Right ventricle myocardium inferior (tissue), 1 donor: ENCODE measurements around the gene TP53I13. TPM values are rescaled to one million over a fixed set of nuclear protein-coding genes. Genes with fewer than 3 reads are reported as not detected.

Experiments
- ATAC-seq: fragments of 200-7000 bp; cut with Tn5 transposase; one replicate; pipeline ENCODE4 v1.9.1; 2020; ENCODE audit warnings: mild to moderate bottlenecking, moderate library complexity
- DNase-seq: peaks from one replicate; pipeline ENCODE4 v3.0.0; 2021; ENCODE audit errors: missing footprints
- intact Hi-C: fragments of 100-400 bp; cut with DNase I; formaldehyde crosslinking; loops from one replicate; pipeline ENCODE4 v1.11.0; 2022
- total RNA-seq: library from RNA; stranded (reverse); fragmentation: NEBNext Ultra II Directional; extraction: Animal tissue kit (Norgen Biotek cat#: 25700); gene quantifications from one replicate; pipeline ENCODE4 v1.2.1, GENCODE V29; 2021
- donor health status: DM: no; HTN: yes; CAD: no; lungs with severe emphysema.

TP53I13 gene
- total RNA-seq, 1 donor from 2014 or later: 38.8 TPM

DNA sequence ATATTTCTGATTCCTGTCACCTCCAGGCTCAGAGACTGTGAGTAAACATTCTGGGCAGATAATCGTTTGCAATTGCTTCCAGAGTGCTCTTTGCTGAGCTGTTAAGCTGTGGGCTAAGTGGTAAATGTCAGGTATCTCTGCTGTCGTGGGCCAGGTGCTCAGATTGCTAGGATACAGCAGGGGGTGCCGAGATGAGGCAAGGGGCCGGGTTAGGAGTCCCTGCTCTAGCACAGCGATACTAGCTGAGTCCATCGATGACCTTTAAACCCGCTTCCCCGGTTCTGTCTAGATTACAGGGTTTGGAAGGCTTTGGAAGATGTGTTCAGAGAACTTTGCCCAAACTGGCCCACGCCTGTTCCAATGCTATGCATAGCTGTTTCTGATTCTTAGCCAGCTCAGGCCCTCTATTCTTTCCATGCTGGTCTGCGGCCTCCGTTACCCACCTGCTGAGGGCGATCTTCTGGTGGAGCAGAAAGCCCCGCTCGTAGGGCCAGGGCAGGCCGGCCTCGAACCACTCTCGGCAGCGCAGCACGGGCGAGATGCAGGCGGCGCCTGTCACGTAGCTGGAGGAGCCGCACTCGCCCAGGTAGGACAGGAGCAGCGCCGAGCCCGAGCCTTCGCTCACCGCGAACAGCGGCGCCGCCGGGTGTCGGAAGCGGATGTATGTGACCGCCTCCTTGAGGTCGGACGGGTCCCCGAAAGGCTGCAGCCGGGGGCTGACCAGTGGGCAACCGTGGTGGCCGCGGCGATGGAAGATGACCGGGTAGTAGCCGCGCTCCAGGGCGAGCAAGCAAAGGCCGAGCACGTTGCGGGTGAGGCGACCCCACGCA lies 2.6 kb upstream of the TP53I13 start:
- ATAC-seq: no peak
- intact Hi-C loops: loop anchor here (10.0 kb wide), 1 partner anchor 271 kb away; the partner anchor contains the start of gene NUFIP2
- no peak for DNase-seq

- intact Hi-C loops: loop anchor here (10.0 kb wide), 1 partner anchor 272 kb away; the partner anchor contains the start of gene NUFIP2
- ATAC-seq: peak; percentile 58
- DNase-seq: peak; percentile 89
These were observed 1.8 kb upstream of the TP53I13 start, which contains the start of gene ABHD15 for GRCh38 chr17:29566473-29567303. ABHD15 (minus strand) TSS chr17:29567037; CDS start chr17:29566966, 71 bp downstream.

- DNase-seq (no peak), ATAC-seq (no peak)
- intact Hi-C loops: loop anchor here (10.0 kb wide), 1 partner anchor 272 kb away; the partner anchor contains the start of gene NUFIP2
These were observed 1.3 kb upstream of the TP53I13 start for GRCh38 chr17:29567304-29567553.

GRCh38 chr17:29567554-29568330 lies 759 bp upstream of the TP53I13 start:
- intact Hi-C loops: loop anchor here (10.0 kb wide), 1 partner anchor 273 kb away; the partner anchor contains the start of gene NUFIP2
- peak; percentile 48 for ATAC-seq
- DNase-seq: peak; percentile 88

GRCh38 chr17:29569245-29569950 lies 897 bp downstream of the TP53I13 start:
- DNase-seq: no peak
- ATAC-seq: no peak
- intact Hi-C loops: loop anchor here (10.0 kb wide), 1 partner anchor 275 kb away; the partner anchor contains the start of gene NUFIP2

GRCh38 chr17:29570521-29570920 lies 2.0 kb downstream of the TP53I13 start:
- no peak for ATAC-seq
- DNase-seq: no peak

GRCh38 chr17:29571486-29571882 lies 3.0 kb downstream of the TP53I13 start:
- ATAC-seq (no peak), DNase-seq (no peak)
- intact Hi-C loops: no loop called here

More at GRCh38 chr17:29570521-29570920, 2.0 kb downstream of the TP53I13 start:
- intact Hi-C loops: no loop called here

DNA sequence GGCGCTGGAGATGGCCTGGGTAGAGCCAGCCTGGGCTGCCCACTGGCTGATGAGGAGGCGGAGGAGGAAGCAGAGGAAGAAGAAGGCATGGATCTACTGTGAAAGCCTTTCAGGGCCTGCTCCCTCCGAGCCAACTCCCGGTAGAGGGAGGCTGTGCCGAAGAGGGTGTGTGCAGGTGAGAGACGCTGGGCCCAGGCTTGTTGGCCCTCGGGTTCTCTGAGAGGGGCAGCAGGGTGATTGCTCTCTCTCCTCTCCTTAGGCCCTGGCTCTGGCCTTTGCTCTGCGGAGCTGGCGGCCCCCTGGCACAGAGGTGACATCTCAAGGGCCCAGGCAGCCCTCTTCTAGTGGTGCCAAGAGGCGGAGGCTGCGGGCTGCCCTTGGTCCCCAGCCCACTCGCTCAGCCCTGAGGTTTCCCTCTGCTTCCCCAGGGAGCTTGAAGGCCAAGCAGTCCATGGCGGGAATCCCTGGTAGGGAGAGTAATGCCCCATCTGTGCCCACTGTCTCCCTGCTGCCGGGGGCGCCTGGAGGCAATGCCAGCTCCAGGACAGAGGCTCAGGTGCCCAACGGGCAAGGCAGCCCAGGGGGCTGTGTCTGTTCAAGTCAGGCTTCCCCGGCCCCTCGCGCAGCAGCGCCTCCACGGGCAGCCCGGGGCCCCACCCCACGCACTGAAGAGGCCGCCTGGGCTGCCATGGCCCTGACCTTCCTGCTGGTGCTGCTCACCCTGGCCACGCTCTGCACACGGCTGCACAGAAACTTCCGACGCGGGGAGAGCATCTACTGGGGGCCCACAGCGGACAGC lies 3.6 kb downstream of the TP53I13 start:
- no peak for DNase-seq
- intact Hi-C loops: no loop called here
- peak; percentile 20 for ATAC-seq

DNA sequence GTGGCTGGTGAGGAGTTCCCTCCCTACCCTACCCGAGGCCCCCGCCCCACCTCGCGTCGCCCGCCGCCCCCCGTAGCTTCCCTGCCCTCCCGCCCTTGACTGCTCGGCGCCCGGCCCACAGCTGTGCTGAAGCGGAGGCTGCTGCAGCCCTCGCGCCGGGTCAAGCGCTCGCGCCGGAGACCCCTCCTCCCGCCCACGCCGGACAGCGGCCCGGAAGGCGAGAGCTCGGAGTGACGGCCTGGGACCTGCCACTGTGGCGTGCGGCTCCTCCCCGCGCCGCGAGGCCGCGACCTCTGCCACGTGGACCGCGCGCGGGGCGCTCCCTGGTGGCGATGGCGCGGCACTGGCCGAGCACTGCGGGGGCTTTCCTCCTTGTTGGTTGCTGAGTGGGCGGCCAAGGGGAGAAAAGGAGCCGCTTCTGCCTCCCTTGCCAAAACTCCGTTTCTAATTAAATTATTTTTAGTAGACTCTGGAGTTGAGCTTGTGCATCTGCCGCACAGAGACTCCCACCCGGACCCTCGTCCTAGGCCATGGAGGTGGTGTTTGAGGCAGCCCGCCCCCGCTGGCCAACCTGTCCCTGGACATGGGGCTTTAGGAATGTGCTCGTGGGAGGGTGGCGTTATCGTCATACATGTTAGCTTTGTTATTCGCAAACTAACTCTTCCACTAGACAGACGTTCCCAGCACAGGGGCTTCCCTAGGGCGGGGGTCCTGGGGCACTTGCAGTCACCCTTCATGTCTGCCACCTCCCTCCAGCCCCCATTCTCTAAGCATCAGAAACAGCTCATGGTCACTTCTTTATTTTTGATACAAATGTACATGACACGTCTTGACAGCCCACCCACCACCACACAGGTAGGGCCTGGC lies 4.4 kb downstream of the TP53I13 start:
- DNase-seq (peak; percentile 85), ATAC-seq (peak; percentile 59)
- intact Hi-C loops: no loop called here

- ATAC-seq (no peak), DNase-seq (no peak)
- intact Hi-C loops: no loop called here
These were observed 5.0 kb downstream of the TP53I13 start for GRCh38 chr17:29573558-29573869.

- intact Hi-C loops: no loop called here
- DNase-seq (peak; percentile 41), ATAC-seq (no peak)
These were observed 5.6 kb downstream of the TP53I13 start for GRCh38 chr17:29573871-29574731.

GRCh38 chr17:29574732-29575510 lies 6.4 kb downstream of the TP53I13 start:
- intact Hi-C loops: no loop called here
- peak; percentile 47 for DNase-seq
- ATAC-seq: no peak

- intact Hi-C loops: no loop called here
- ATAC-seq (no peak), DNase-seq (peak; percentile 62)
These were observed 7.2 kb downstream of the TP53I13 start for GRCh38 chr17:29575511-29576213.

DNA sequence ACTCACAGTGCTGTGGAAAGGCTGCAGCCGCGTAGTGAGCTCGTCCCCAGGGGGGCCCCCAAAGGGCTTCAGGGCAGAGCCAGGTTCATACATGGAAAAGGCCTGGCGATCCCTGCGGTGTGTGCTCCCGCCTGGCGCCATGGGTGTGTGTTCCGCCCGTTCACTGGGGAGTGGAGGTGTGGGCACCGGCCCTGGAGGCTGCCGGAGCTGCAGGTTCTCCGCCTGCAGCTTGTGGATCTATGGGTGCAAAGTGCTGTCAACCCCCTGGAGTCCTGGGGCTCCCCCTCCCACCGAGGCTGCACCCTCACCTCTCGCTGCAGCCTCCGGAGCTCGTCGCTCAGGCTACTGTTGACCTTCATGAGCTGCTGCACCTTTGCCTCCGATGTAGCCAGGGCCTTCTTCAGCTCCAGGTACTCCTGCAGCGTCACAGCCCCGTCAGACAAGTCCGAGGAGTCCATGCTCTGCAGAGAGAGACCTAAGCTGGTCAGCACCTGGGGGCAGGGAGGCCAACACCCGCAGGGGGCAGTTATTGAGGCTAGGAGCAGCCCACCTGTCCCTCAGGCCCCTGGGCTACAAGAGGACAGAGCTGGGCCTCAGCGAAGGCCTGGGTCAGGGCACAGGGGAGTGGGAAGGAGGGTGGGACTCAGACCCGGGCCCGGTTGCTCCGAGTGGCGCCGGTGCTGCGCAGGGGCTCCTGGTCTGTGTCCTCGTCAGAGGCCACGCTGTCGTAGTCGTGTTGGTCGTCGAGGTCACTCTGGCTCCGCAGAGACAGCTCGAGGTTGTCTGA lies 7.9 kb downstream of the TP53I13 start:
- no peak for ATAC-seq
- intact Hi-C loops: no loop called here
- peak; percentile 26 for DNase-seq
